Upper lobe of left lung (tissue), 4 donors: ENCODE data around the gene HNRNPL.

ENCODE experiments used
- POLR2A ChIP-seq, 4 donors: fragments of 450-650 bp; IDR thresholded peaks; one replicate each; pipeline ENCODE4 v1.5.1; 2016 to 2017; ENCODE audit warnings: antibody characterized with exemption in 4 of 4, mild to moderate bottlenecking in 2 of 4
- POLR2AphosphoS5 ChIP-seq, 2 donors: sonication (generic); formaldehyde crosslinking; IDR thresholded peaks; one replicate each; pipeline ENCODE4 v1.5.1; 2017; ENCODE audit warnings: antibody characterized with exemption in 2 of 2
- TF ChIP-seq, protein P1 (sequence below), 6 experiments: fragments of 450-650 bp in 4 of 6; fragments of 200-600 bp in 2 of 6; sonication (generic) in 2 of 6; IDR thresholded peaks; one replicate each; pipeline ENCODE4 v1.5.1; 2016 to 2019; ENCODE audit warnings: antibody characterized with exemption in 6 of 6

DNA sequence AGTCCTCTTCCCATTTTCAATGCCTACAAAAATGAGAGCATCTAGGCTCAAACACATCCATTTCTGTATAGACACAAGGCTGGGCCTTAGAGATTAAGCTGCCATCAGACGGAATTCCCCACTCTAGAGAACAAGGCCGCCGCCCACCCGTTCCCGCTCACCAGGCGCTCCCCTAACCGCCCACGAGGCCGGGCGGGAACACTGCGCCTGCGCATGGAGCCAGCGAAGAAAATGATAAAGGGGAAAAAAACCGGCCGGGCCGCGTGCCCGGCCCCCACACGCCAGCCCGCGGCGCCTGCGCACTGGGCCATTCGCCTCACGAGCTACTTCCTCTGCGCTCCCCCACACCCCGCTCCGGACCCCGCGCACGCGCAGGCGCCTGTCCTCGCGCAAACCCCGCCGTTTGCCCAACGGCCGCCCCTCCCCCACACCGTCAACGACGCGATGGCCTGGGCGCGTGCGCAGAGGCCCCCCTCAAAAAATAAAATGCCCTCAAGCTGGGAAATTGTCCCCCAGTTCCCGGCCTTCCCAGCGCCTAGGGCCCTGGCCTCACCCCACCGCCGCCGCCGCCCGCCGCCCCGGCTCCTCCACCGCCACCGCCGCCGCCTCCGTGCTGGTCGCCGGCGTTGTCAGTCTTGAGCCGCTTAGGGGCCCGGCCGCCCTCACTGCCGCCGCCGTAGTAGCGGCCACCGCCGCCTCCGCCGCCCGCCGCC, 483 bp downstream of the HNRNPL start:
- TF ChIP-seq, protein P1, sequence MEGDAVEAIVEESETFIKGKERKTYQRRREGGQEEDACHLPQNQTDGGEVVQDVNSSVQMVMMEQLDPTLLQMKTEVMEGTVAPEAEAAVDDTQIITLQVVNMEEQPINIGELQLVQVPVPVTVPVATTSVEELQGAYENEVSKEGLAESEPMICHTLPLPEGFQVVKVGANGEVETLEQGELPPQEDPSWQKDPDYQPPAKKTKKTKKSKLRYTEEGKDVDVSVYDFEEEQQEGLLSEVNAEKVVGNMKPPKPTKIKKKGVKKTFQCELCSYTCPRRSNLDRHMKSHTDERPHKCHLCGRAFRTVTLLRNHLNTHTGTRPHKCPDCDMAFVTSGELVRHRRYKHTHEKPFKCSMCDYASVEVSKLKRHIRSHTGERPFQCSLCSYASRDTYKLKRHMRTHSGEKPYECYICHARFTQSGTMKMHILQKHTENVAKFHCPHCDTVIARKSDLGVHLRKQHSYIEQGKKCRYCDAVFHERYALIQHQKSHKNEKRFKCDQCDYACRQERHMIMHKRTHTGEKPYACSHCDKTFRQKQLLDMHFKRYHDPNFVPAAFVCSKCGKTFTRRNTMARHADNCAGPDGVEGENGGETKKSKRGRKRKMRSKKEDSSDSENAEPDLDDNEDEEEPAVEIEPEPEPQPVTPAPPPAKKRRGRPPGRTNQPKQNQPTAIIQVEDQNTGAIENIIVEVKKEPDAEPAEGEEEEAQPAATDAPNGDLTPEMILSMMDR (IDR thresholded peaks at IDR 0.05): peak in 1 of 6 experiments; percentile 10
- no peak for TF ChIP-seq POLR2A (IDR thresholded peaks at IDR 0.05)
- TF ChIP-seq POLR2AphosphoS5 (IDR thresholded peaks at IDR 0.05): peak in 1 of 2 donors; percentile 45
